ENCODE results near the gene SMAD9.

GRCh38 chr13:36870050-36870692, 49.9 kb downstream of the SMAD9 start:
- no peak for TF ChIP-seq CTCF (conservative IDR thresholded peaks at IDR 0.05; ENCODE audit: low read length)
- TF ChIP-seq EZH2phosphoT487 (IDR thresholded peaks at IDR 0.05; ENCODE audit: borderline replicate concordance, low read depth, low read length) = no peak
